ENCODE data around the gene SLC45A2. TPM values are rescaled to one million over a fixed set of nuclear protein-coding genes. Genes with fewer than 3 reads are reported as not detected.
"Not testable (repeated sequence)": the region's sequence is repeated elsewhere in the genome, so short reads cannot be mapped to it uniquely, and the experiment has no call there.

SLC45A2 gene
- total RNA-seq, 1 experiment from 2014 or later: not detected

- Histone ChIP-seq H3K9me3 (ENCODE audit: control insufficient read depth, low read depth, low read length) (no peaks in the 10 kb centered on the region), H3K4ac (ENCODE audit: low read depth, low read length) (no peak overlapping the region), H3K27me3 (ENCODE audit: insufficient read depth, low read length) (no peaks in the 10 kb centered on the region), H3K4me2 (ENCODE audit: insufficient read depth, insufficient read length, low read length) (no peak overlapping the region), H3K9ac (ENCODE audit: extremely low read depth, insufficient read length, low read length) (no peak overlapping the region), H3K79me2 (ENCODE audit: insufficient read depth, low read length) (no peaks in the 10 kb centered on the region), H3K18ac (ENCODE audit: insufficient read length, low read depth, low read length) (no peak overlapping the region), H2BK20ac (ENCODE audit: low read depth, low read length, poor library complexity, severe bottlenecking) (no peak overlapping the region), H4K91ac (ENCODE audit: insufficient read length, low read depth, low read length) (no peak overlapping the region), H3K23me2 (ENCODE audit: insufficient read length, low read depth, low read length, poor library complexity, severe bottlenecking) (no peaks in the 10 kb centered on the region), H3K14ac (ENCODE audit: insufficient read depth, low read length) (no peak overlapping the region), H4K20me1 (ENCODE audit: control insufficient read depth, insufficient read depth, insufficient read length) (no peaks in the 10 kb centered on the region), H2AFZ (ENCODE audit: low read length) (no peak overlapping the region), H3K23ac (ENCODE audit: insufficient read length, low read depth, low read length) (no peak overlapping the region), H3T11ph (ENCODE audit: low read length) (no peak overlapping the region), H3K56ac (ENCODE audit: insufficient read length, low read depth, low read length) (no peak overlapping the region), H3K4me1 (ENCODE audit: insufficient read depth, low read length) (no peaks in the 10 kb centered on the region; the same call in 1 of the 2 replicates), H2AK5ac (ENCODE audit: insufficient read length, low read length) (no peak overlapping the region), H2BK12ac (ENCODE audit: insufficient read length, low read depth, low read length) (no peak overlapping the region), H2BK5ac (ENCODE audit: insufficient read length, low read length) (no peak overlapping the region), H3K27ac (ENCODE audit: insufficient read length, low read depth, low read length) (no peak overlapping the region), H4K5ac (ENCODE audit: insufficient read length, low read depth, low read length) (no peak overlapping the region), H3K79me1 (ENCODE audit: insufficient read depth, low read depth, low read length, poor library complexity, severe bottlenecking) (no peaks in the 10 kb centered on the region), H2BK120ac (ENCODE audit: low read depth, low read length, poor library complexity, severe bottlenecking) (no peak overlapping the region), H4K8ac (replicated peaks; ENCODE audit: insufficient read length, low read depth, low read length) (no peak overlapping the region), H2BK15ac (ENCODE audit: low read depth, low read length) (no peak overlapping the region)
- peaks cover 0 to 12% (median 6%) of the 10 kb centered on the region in 3 experiments; a peak in 6 of 7 replicates for H3K36me3 Mint-ChIP-seq (ENCODE audit: insufficient read depth in 1 of 3, low read depth in 3 of 3)
- H3K27me3 Mint-ChIP-seq (ENCODE audit: low read depth): no peaks in the 10 kb centered on the region
- DNase-seq: no peak
- H3K9me3 Mint-ChIP-seq: peaks cover 12 to 13% of the 10 kb centered on the region in 2 experiments; a peak in 4 of 5 replicates
- H3K27ac Mint-ChIP-seq: peak overlapping the region in 1 of 3 experiments; percentile 97; a peak in 3 of 7 replicates
- WGBS (ENCODE audit: extremely low coverage, insufficient read length, low lambda C conversion rate): no CpG with 5 or more reads among the region's 2 CpGs
- TF ChIP-seq CTCF (conservative IDR thresholded peaks at IDR 0.05): no peak
- no peak overlapping the region for H3K4me3 Mint-ChIP-seq
- peaks cover 16 to 19% of the 10 kb centered on the region in 2 experiments for H3K4me1 Mint-ChIP-seq
Measured at GRCh38 chr5:33957577-33958150, 26.8 kb downstream of the SLC45A2 start.

GRCh38 chr5:33952175-33952574 lies 32.3 kb downstream of the SLC45A2 start:
- H3K79me2 ChIP-seq (ENCODE audit: insufficient read depth, low read length); H2BK12ac ChIP-seq (ENCODE audit: insufficient read length, low read depth, low read length); H4K8ac ChIP-seq (replicated peaks; ENCODE audit: insufficient read length, low read depth, low read length); H3K4ac ChIP-seq (ENCODE audit: low read depth, low read length); H2BK120ac ChIP-seq (ENCODE audit: low read depth, low read length, poor library complexity, severe bottlenecking); H3K9me3 ChIP-seq (ENCODE audit: control insufficient read depth, low read depth, low read length); H3K14ac ChIP-seq (ENCODE audit: insufficient read depth, low read length); H3K4me1 Mint-ChIP-seq; H2AK5ac ChIP-seq (ENCODE audit: insufficient read length, low read length); DNase-seq; H3K4me1 ChIP-seq (ENCODE audit: insufficient read depth, low read length); H2AFZ ChIP-seq (ENCODE audit: low read length); H3K27ac Mint-ChIP-seq; H2BK20ac ChIP-seq (ENCODE audit: low read depth, low read length, poor library complexity, severe bottlenecking); H3K27ac ChIP-seq (ENCODE audit: insufficient read length, low read depth, low read length); H4K5ac ChIP-seq (ENCODE audit: insufficient read length, low read depth, low read length); H3K79me1 ChIP-seq (ENCODE audit: insufficient read depth, low read depth, low read length, poor library complexity, severe bottlenecking); H2BK15ac ChIP-seq (ENCODE audit: low read depth, low read length); H3K27me3 ChIP-seq (ENCODE audit: insufficient read depth, low read length); H3K23ac ChIP-seq (ENCODE audit: insufficient read length, low read depth, low read length); H3K9ac ChIP-seq (ENCODE audit: extremely low read depth, insufficient read length, low read length); H3K4me3 Mint-ChIP-seq; H3K23me2 ChIP-seq (ENCODE audit: insufficient read length, low read depth, low read length, poor library complexity, severe bottlenecking); H4K20me1 ChIP-seq (ENCODE audit: control insufficient read depth, insufficient read depth, insufficient read length); H3K18ac ChIP-seq (ENCODE audit: insufficient read length, low read depth, low read length); H2BK5ac ChIP-seq (ENCODE audit: insufficient read length, low read length); H3K4me2 ChIP-seq (ENCODE audit: insufficient read depth, insufficient read length, low read length); H3T11ph ChIP-seq (ENCODE audit: low read length); H3K27me3 Mint-ChIP-seq (ENCODE audit: low read depth); H4K91ac ChIP-seq (ENCODE audit: insufficient read length, low read depth, low read length); H3K56ac ChIP-seq (ENCODE audit: insufficient read length, low read depth, low read length): not testable (repeated sequence)
- peaks cover 0 to 12% (median 6%) of the 10 kb centered on the region in 3 experiments; a peak in 6 of 7 replicates for H3K36me3 Mint-ChIP-seq (ENCODE audit: insufficient read depth in 1 of 3, low read depth in 3 of 3)
- no CpG with 5 or more reads among the region's 5 CpGs for WGBS (ENCODE audit: extremely low coverage, insufficient read length, low lambda C conversion rate)
- peaks cover 12 to 13% of the 10 kb centered on the region in 2 experiments; a peak in 4 of 5 replicates for H3K9me3 Mint-ChIP-seq
